MG63 (cell line): Measurements from ENCODE around the gene TUBGCP6. TPM values are rescaled to one million over a fixed set of nuclear protein-coding genes. Genes with fewer than 3 reads are reported as not detected.
A peak's percentile ranks its signal among the peaks of the same experiment; 100 is the strongest.

ENCODE experiments used
- DNase-seq: peaks from one replicate; pipeline ENCODE4 v3.0.0-alpha.2; 2020
- H3K27me3 ChIP-seq: fragments of 250-450 bp; sonication (Bioruptor Pico); 2 replicates; pipeline ENCODE4 v1.5.1; 2020; ENCODE audit warnings: mild to moderate bottlenecking, moderate library complexity
- H3K36me3 ChIP-seq: fragments of 250-450 bp; sonication (Bioruptor Pico); 2 replicates; pipeline ENCODE4 v1.5.1; 2020; ENCODE audit warnings: mild to moderate bottlenecking, moderate library complexity
- H3K4me3 ChIP-seq: fragments of 250-450 bp; sonication (Bioruptor Pico); 2 replicates; pipeline ENCODE4 v1.5.1; 2020; ENCODE audit warnings: mild to moderate bottlenecking, moderate library complexity
- H3K9me3 ChIP-seq: fragments of 250-450 bp; sonication (Bioruptor Pico); 2 replicates; pipeline ENCODE4 v1.5.1; 2020; ENCODE audit warnings: mild to moderate bottlenecking, moderate library complexity
- total RNA-seq: library from RNA; depleted of rRNA; stranded (reverse); fragments of >200 nt; shearing (Covaris generic); gene quantifications from 2 replicates; pipeline ENCODE4 v1.2.3, GENCODE V29; 2014; ENCODE audit warnings: low replicate concordance

Gene TUBGCP6
- total RNA-seq, 1 experiment from 2014 or later = 11.8 TPM

DNA sequence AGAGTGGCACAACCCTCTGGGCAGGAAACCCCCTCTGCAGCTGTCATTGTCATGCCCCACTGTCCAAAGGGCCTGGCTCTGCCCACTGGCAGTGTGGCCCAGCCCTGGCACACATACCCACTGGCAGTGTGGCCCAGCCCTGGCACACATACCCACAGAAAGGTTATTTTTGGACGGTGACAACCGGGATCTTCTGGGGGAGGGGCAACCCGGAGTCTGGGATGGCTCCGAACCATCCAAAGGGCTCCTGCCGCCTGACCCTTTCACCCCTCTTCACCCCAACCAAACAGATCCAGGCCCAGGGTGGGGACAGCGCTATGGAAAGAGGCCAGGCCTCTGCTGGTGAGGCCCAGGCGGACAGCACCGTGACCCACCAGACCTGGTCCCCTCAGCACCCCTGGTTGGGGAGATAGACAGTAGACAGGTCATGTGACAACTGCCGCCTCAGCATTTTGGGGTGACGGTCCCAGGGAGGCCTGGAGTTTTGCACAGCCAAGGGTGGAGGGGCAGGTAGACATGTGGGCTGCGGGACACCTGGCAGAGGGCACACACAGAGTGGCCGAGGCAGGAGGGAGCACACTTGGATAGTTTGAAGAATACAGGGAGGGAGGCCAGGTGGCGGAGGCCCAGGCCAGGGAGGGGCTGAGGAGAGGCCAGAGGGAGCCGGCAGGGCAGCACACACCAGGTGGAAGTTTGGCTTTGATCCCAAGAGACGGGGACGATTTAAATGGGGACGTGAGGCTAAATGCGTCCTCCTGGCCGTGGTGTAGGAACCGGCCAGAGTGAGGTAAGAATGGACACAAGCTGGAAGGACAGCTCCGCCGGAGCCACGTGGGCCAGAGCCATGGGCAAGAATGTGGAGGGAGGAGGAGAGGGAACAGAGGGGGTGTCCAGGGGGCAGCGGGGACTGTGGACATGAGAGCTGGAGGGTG, 13.8 kb upstream of the TUBGCP6 start:
- no peak for DNase-seq
- Histone ChIP-seq H3K4me3 (no peak overlapping the region), H3K36me3 (peaks cover 26% of the 10 kb centered on the region), H3K9me3 (no peaks in the 10 kb centered on the region), H3K27me3 (no peaks in the 10 kb centered on the region)

DNA sequence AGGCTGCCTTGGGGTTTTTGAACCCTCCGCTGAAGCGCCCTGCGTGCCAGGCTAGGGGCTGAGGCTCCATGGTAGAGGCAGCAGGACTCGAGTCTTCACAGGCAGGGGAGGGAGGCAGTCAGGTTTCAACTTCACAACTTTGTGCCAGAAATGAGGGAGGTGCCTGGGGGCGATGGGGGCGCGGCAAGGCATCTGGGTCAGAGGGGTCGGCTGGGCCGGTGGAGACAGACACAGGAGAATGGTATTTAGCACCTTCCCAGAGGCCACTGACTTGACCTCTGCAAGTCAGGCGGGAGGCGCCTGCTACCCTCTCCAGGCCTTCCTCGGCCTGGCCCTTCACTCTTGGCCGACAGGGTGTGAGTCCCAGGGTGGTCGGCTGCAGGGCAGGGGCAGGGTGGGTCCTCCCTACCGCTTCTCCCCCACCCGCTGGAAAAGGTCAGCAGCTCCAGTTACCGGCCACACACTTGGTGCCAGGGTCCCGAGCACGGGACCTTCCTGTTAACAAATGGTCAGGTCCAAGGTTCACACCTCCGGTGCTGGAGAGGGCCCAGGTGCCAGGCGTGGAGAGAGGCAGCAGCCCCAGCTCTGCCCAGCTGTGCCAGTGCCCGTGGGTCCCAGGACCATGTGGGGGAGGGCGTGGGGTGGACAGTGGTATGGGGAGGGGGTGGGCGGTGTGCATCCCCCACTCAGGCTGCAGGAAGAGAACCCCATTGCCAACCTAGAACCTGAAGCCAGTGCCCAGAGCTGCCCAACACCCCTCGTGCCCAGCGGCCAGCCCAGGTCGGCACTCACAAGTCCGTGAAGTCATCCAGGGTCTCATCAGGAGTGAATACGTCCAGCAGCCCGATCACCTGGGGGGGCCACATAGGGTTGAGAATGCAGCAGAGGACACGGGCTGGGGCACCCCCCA, 12.9 kb upstream of the TUBGCP6 start:
- peaks cover 26% of the 10 kb centered on the region for H3K36me3 ChIP-seq
- H3K27me3 ChIP-seq = no peaks in the 10 kb centered on the region
- no peak overlapping the region for H3K4me3 ChIP-seq
- no peaks in the 10 kb centered on the region for H3K9me3 ChIP-seq
- no peak for DNase-seq

DNA sequence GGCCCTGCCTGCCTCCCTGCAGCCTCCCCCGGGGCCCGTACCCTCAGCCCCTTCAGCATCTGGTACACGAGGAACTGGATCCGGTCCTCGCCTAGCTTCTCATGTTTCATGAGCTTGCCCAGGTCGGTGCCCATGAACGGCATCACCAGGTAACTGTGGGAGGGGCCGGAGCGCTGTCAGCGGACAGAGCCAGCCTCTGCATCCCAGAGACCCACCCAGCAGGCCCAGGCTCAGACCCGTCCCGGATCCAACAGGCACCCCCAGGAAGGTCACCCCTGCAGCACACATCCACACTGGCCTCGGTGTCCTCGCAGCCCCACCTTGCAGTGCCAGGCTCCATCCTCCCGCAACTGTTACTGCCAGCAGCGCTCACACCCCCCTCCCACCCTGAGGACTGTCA, 12.2 kb upstream of the TUBGCP6 start:
- H3K9me3 ChIP-seq = no peaks in the 10 kb centered on the region
- peaks cover 26% of the 10 kb centered on the region for H3K36me3 ChIP-seq
- no peak overlapping the region for H3K4me3 ChIP-seq
- no peak for DNase-seq
- H3K27me3 ChIP-seq = no peaks in the 10 kb centered on the region

DNA sequence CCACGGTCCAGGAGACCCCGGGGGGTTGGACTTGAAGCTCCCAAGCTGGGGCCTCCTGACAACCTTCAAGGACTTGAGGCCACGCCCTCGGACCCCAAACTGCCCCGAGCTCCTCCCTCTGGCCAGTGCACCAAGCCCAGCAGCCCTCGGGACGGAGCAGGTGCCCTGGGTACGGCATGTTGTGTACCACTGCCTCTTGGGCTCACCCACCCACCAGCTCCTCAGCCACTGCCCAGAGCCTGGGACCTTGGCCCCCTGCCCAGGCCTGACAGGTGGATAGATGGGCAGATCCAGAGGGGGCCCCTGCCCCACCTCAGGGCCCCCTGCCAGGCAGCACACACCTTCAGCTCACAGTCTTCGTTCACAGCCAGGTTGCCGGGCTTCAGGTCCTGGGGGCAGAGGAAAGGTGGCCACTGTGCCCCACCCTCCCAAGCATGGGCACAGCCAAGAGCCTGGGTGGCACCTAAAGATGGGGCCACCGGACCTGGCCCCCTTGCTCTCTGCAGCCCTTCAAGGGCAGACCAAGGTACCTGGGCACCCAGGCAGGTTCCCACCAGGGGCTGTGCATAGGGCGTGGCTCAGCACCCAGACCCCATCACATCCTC, 11.5 kb upstream of the TUBGCP6 start:
- H3K9me3 ChIP-seq = no peaks in the 10 kb centered on the region
- DNase-seq = no peak
- no peaks in the 10 kb centered on the region for H3K27me3 ChIP-seq
- no peak overlapping the region for H3K4me3 ChIP-seq
- H3K36me3 ChIP-seq = peaks cover 26% of the 10 kb centered on the region

DNA sequence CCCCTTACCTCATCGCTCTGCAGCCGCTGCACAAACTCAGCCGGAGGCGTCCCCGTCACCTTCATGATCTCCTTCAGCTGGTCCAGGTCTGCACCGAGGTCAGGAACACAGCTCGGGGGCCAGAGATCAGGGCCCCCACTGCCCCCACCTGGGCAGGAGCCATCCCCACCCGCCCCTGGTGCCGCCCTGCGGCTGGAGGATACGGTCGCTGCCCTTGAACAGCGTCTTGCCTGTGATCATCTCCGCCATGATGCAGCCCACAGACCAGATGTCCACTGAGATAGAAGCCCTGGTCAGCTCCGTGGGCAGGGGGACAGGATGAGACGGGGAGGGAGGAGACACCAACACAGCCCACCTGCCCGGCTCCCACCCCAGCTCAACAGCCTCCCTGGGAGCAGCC, 10.8 kb upstream of the TUBGCP6 start:
- H3K27me3 ChIP-seq = no peaks in the 10 kb centered on the region
- no peaks in the 10 kb centered on the region for H3K9me3 ChIP-seq
- no peak for DNase-seq
- H3K4me3 ChIP-seq = no peak overlapping the region
- peaks cover 26% of the 10 kb centered on the region for H3K36me3 ChIP-seq

DNA sequence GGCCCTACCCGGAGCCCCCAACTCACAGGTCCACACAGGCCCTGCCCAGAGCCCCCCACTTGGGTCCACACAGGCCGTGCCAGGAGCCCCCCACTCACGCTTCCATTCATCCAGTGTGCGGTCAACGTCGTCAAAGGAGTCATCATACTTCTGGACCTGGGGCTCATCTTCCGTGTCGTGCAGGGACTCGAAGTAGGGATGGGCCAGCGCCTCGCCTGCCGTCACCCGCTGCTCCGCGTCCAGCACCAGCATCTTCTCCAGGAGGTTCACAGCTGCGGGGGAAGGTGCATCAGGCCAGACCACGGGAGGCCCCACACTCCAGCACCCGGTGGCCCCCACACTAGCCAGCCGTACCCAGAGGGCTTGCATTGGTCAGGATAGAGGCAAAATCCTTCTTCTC, 10.3 kb upstream of the TUBGCP6 start:
- DNase-seq = no peak
- no peaks in the 10 kb centered on the region for H3K9me3 ChIP-seq
- H3K36me3 ChIP-seq = peaks cover 27% of the 10 kb centered on the region
- H3K27me3 ChIP-seq = no peaks in the 10 kb centered on the region
- no peak overlapping the region for H3K4me3 ChIP-seq

DNA sequence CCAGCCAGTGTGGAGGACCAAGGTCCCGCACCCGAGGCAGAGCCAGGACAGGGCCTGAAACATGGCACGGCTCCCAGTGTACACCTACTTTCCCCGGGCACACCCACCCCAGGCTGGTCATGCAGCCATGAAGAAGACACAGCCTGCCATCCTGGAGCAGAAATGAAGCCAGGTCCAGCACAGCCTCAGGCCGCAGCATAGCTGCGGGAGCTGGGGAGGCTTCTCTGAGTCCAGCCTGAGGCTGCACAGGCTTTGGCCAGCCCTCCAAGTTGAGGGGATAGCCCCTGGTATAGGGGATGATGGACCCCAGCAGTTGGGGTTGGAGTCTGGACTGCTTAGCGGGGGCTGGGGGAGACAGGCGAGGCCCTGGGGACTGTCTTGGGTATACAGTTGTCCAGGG, 9.1 kb upstream of the TUBGCP6 start:
- H3K36me3 ChIP-seq = peaks cover 35% of the 10 kb centered on the region
- H3K27me3 ChIP-seq = no peaks in the 10 kb centered on the region
- H3K9me3 ChIP-seq = no peaks in the 10 kb centered on the region
- DNase-seq = no peak
- H3K4me3 ChIP-seq = no peak overlapping the region

DNA sequence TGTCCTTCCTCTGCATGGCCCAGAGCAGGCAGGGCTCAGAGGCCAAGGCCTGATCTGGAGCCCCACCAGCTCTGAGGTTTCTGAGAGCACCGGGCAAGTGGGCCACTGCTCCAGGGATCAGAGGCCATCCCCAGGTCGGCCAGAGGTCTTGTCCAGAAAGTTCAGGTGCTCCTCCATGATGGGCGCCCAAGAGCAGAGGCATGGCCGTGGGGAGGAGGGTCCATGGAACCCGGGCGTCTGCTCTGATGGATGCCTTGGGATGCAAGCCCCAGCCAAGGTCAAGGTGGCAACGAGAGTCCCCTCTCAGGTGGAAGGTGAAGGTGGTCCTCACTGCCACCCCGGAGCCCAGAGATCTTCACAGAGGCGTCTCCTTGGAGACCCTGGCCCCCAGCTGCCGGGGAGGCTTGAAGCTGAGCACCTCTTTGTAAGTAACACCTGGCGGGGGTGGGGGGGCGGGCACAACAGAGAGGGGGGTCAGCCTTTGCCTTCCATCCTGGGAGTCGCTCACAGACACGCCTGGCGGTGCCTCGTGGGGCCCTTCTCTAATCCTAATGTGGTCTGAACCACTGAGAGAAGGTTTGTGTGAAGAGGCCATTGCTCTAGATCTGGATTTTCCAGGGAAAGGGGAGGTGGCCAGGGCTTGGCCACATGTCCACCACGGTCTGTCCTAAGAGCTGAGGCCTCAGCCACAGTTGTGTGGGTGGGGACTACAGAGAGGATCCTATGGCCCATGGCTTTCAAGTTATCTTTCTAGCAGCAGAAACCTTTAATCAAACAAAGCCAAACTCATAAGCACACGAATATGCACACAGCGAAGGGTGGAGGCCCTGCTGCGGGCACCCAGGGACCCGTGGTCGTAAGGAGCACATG, 8.5 kb upstream of the TUBGCP6 start:
- Histone ChIP-seq H3K4me3 (no peak overlapping the region), H3K36me3 (peaks cover 40% of the 10 kb centered on the region), H3K9me3 (no peaks in the 10 kb centered on the region), H3K27me3 (no peaks in the 10 kb centered on the region)
- DNase-seq = no peak

DNA sequence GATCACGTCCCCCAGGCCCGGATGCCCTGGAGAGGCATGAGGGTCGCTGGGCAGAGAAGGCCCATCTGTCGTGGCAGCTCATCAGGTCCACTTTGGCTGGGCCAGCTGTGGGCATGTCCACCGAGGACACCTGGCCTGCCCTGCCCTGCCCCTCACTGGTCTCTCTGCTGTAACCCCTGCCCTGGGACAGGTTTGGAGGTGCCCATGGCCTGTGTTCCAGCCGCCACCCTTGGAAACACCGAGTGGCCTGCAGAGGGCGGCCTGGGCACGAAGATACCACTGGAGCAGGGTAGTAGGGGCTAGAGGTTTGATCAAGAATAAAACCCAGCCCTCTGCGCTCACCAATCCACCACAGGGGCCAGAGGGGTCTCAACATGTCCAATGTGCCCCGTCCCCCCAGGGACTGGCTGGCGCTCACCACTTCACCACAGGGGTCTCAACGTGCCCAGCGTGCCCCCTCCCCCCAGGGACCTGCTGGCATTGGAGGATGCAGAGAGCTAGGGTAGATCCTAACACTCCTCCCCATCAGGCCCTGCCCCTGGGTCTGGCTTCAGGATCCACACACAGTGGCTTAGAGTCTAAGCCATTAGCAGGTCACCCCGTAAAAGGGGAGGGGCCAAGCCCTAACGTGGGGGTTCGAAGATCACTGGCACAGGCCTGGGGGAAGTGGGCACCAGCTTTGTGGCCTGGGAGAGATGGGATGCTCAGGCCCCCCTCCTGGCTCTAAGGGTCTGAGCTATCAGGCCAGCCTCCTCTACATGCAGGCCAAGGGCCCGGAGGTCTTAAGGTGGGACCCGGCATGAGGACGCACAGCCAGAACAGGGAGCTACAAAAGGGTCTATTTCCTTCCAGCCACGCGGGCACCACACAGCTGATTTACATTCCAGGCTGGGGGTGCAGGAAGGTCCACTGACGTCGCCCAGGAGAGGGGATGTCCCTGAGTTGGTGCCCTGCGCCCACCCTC, 7.5 kb upstream of the TUBGCP6 start:
- H3K9me3 ChIP-seq = no peaks in the 10 kb centered on the region
- DNase-seq = peak; percentile 71

DNA sequence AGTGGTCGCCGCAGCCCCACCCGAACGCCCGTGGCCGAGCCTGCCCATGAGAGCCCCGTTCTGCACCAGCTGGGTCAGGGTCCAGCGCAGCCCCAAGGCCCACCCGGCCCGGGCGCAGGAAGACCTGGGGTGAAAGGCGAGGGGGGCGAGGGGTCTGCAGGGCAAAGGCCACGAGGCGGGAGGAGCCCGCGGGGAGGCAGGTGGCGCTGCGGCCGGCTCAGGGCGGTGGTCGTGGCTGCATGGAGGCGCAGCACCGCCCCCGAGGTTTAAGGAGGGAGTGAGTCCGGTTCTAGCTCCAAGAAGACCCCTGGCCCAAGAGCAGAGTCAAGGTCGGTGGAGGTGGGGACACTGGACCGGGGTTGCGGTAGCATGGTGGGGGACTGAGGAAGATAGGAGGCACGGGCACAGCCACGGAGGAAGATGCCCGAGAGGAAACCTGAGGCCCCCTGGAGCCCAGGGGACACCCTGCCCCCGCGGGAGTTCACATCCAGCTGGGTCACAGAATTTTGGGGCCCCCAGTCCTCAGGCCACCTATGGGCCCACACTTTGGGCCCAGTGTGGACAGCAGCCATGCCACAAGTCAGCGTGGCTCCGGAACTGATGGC, 6.8 kb upstream of the TUBGCP6 start:
- no peak for DNase-seq
- Histone ChIP-seq H3K36me3 (peaks cover 36% of the 10 kb centered on the region), H3K4me3 (peak overlapping the region; percentile 68), H3K27me3 (no peaks in the 10 kb centered on the region), H3K9me3 (no peaks in the 10 kb centered on the region)

More for the DNA sequence above, 7.5 kb upstream of the TUBGCP6 start:
- Histone ChIP-seq H3K27me3 (no peaks in the 10 kb centered on the region), H3K4me3 (no peak overlapping the region), H3K36me3 (peaks cover 34% of the 10 kb centered on the region)

DNA sequence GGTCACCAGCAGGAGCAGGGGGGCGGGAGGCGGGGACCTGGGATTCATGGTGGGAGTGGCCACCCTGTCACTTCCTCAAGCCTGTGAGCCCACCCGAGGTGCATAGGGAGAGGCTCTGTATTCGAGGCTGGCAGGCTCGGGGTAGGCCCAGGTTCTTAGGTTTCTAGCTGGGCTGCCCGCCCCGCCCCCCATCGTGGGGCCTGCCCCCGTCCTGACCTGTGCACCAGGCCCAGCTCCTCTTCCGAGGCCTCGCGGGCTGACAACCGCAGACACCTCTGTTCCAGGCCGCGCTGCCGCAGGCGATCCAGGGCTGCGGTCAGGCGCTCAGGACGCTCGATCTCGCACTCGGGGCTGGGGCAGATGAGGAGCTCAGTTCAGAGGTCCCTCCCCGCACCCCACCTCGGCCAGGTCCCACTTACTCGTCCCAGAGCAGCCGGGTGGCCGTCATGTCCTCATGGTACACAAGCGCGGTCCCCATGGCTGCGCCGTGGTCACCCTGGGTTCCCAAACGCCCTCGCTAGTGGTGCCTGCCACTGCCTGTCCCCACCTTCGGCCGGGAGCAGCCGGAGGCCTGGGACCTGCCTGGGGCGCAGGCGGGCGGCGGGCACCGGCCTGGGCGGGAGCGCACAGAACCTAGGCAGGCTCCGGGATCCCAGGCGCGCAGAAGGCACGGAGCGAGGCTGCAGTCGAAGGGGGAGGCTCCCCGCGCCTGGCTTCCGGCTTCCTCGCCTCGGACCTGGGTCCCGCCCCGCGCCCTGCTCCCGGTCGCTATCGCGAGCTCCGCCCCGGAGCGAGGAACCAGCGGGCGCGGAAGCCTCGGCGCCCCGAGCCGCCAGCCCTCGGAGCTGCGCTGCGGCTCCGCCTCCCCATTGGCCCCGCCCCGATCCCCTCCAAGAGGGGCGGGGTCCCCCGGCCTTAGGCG, 6.0 kb upstream of the TUBGCP6 start, which contains the start of gene HDAC10:
HDAC10 (minus strand) TSS at position 711 of the 922 bp plus-strand sequence; CDS start at position 478, 233 bp downstream.
- Histone ChIP-seq H3K36me3 (peaks cover 38% of the 10 kb centered on the region), H3K4me3 (peak within 1 kb of the TSS; percentile 68), H3K9me3 (no peaks in the 10 kb centered on the region), H3K27me3 (no peaks in the 10 kb centered on the region)
- DNase-seq = peak; percentile 85

DNA sequence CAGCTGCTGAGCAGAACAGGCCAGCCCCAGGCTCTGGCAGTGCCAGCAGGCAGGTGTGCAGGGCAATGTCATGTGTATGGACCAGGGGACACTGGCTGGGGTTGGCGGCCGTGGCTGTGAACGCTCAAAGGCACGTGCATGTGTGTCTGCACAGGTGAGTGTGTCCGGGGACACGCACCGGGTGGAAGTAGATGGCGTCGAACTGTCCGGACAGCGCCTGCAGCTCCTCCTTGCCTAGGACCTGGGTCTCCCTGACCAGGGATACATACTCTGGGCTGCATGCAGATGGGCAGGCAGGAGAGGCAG, 5.4 kb upstream of the TUBGCP6 start:
- H3K9me3 ChIP-seq = no peaks in the 10 kb centered on the region
- peak overlapping the region; percentile 68 for H3K4me3 ChIP-seq
- no peak for DNase-seq

DNA sequence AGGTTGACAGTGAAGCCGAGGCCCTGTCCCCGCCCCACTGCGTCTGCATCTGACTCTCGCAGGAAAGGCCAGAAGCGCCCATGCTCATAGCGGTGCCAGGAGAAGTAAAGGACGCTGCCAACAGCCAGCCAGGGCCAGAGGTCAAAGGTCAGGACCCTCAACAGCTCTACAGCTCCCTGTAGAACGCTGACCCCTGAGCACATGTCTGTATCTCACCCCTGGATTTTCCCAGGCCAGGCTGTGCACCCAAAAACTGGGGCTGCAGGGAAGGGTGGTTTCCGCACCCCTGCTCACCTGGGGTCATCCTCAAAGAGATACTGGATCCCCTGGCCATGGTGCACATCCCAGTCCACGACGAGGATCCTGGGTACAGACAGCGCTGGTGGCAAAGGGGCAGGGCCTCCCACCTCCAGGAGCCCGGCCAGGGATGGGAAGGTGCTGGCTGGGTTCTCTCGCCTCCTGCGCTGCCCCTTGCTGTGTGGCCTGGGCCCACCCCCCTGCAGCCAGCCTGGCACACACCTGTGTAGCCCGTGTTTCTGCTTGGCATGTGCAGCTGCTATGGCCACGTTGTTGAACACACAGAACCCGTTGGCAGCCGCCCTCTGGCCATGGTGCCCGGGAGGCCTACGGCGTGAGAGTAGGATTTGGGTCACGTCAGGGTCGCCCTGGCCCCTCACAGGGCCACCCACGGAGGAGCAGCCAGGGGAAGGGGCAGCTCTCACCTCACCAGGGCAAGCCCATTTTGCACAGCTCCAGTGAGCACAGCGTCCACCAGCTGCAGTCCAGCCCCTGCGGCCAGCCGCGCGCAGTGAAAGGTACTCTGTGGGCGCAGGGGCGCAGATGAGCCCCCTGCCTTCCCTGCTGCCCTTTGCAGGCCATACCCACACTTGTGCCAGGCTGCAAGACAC, 4.8 kb upstream of the TUBGCP6 start:
- peaks cover 39% of the 10 kb centered on the region for H3K36me3 ChIP-seq
- peak overlapping the region; percentile 68; the same call in 1 of the 2 replicates for H3K4me3 ChIP-seq
- DNase-seq = no peak

More for the DNA sequence above, 5.4 kb upstream of the TUBGCP6 start:
- Histone ChIP-seq H3K36me3 (peaks cover 41% of the 10 kb centered on the region), H3K27me3 (no peaks in the 10 kb centered on the region)

More for the DNA sequence above, 4.8 kb upstream of the TUBGCP6 start:
- Histone ChIP-seq H3K9me3 (no peaks in the 10 kb centered on the region), H3K27me3 (no peaks in the 10 kb centered on the region)
